HEK293T (cell line): ENCODE measurements around the gene LGALS14.

Experiments used
- NFRKB ChIP-seq: fragments of 450-650 bp; IDR thresholded peaks from 2 replicates; pipeline ENCODE4 v1.6.1; 2016; ENCODE audit warnings: mild to moderate bottlenecking, moderate library complexity
- SUZ12 ChIP-seq: fragments of 450-650 bp; IDR thresholded peaks from 2 replicates; pipeline ENCODE4 v1.6.1; 2016; ENCODE audit warnings: mild to moderate bottlenecking
- ZNF384 ChIP-seq: fragments of 450-650 bp; IDR thresholded peaks from 2 replicates; pipeline ENCODE4 v1.6.1; 2016

DNA sequence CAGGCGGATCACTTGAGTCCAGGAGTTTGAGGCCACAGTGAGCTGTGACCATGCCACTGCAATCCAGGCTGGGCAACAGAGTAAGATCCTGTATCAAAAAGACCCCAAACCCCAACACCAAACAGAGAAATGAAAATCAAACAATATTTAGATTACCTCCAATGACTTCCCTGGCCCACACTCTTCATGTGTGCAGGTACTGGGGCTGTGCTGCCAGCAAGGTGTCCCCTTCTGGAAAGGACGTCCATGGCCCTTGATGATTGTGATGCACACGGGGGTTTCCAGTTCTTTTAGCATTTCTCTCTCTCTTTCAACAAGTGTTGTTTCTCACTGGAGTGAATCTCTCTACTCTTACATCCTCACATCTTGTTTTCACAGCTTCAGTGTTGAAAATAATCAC lies 23.7 kb upstream of the LGALS14 start:
- TF ChIP-seq NFRKB = no peak
- no peak for TF ChIP-seq ZNF384
- no peak for TF ChIP-seq SUZ12
